GM13976 (cell line): ENCODE measurements around the gene CFAP100.

Experiments used
- DNase-seq: peaks from one replicate; pipeline ENCODE4 v3.0.0; 2012; ENCODE audit warnings: low spot score
- in situ Hi-C: fragments of 300-500 bp; cut with MboI; formaldehyde crosslinking; loops from one replicate; pipeline ENCODE4 v1.12.0; 2022; ENCODE audit warnings: low sequenced_read_pairs, mixed read lengths, inconsistent platforms; ENCODE audit not compliant: unreplicated experiment
- TF ChIP-seq, protein P1 (sequence below): IDR thresholded peaks from 2 replicates; pipeline ENCODE4 v1.5.1; 2012; ENCODE audit warnings: borderline replicate concordance, mild to moderate bottlenecking; ENCODE audit not compliant: insufficient read depth; ENCODE audit errors: extremely low read depth, missing control alignments, control extremely low read depth

CFAP100 gene

DNA sequence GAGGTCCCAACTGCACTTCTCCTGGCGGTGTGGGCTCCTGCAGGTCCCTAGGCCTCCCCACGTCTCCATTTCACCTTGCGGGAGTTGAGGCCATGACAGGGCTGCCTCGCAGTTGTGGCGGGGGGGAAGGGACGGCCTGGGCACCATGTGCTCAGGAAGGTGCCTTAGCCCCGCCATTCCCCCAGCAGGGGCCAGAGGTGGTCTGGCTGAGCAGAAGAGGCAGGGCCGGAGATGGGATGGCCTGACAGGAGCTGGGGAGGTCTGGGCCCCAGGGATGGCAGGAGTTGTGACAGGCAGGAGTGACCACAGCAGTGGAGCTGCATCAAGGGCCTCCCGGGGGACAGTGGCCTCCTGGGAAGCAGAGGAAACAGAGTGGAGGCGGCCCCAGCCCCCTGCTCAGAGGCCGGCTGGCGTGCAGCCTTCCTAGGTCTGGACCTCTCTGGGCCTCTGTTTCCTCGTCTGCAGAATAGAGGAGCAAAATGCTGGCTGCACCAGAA, 18.8 kb upstream of the CFAP100 start:
- in situ Hi-C loops, result no loop called here
- TF ChIP-seq, protein P1, sequence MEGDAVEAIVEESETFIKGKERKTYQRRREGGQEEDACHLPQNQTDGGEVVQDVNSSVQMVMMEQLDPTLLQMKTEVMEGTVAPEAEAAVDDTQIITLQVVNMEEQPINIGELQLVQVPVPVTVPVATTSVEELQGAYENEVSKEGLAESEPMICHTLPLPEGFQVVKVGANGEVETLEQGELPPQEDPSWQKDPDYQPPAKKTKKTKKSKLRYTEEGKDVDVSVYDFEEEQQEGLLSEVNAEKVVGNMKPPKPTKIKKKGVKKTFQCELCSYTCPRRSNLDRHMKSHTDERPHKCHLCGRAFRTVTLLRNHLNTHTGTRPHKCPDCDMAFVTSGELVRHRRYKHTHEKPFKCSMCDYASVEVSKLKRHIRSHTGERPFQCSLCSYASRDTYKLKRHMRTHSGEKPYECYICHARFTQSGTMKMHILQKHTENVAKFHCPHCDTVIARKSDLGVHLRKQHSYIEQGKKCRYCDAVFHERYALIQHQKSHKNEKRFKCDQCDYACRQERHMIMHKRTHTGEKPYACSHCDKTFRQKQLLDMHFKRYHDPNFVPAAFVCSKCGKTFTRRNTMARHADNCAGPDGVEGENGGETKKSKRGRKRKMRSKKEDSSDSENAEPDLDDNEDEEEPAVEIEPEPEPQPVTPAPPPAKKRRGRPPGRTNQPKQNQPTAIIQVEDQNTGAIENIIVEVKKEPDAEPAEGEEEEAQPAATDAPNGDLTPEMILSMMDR, result no peak
- DNase-seq, result no peak

DNA sequence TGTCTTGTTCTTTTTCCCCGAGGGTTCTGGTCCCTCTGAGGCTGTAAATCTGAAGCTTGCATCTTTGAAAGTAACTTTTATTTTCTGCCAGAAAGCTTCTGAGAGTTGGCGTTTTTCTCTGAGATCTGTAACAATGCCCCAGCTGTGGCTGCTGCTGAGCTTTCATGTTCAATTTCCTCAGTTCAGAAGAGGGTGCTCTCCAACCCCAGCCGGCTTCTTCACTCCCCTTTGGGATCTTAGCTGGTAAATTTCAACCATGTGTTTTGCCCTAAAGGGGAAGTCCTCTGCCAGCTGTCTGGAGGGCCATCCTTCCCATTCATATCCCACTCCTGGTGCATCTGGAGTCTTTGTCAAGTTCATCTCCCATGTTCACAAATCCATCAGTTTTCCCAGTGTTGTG, 18.3 kb upstream of the CFAP100 start:
- in situ Hi-C loops, result no loop called here
- TF ChIP-seq, protein P1, result no peak
- DNase-seq, result no peak

DNA sequence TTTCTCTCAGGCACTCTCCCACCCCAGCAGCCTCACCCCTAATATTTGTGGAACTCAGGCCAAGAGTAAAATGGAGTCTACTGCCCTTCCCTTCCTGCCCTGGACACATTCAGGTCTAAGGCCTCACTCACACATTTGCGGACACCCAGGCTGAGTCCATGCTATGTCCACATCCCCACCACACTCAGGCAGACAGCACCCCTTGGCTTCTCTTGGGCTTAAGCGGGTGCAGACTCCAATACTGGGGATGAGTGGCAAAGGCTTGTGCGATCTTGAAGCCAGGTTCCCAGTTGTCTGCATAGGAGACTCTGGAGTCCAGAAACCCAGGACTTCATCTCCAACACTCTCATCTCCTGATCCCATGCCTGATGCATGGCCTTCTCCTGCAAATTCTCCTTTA, 17.5 kb upstream of the CFAP100 start:
- in situ Hi-C loops, result no loop called here
- no peak for DNase-seq
- TF ChIP-seq, protein P1, result no peak

DNA sequence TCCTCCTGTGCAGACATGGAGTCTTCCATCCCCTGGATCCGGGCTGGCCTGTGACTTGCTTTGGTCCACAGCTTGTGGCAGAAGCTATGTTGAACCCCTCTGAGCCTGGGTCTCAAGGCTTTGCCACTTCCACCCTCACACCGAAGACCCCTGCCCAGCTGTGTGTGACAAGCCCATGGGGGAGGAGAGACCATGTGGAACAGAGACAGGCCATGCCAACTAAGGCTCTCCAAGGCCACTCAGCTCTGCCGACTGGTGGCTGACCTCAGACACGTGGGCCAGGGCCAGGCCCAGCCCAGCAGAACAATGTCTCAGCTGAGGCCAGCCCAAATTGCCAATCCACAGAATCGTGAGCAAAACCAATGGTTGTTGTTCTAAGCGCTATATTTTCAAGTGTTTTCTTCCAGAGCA, 16.4 kb upstream of the CFAP100 start:
- in situ Hi-C loops, result no loop called here
- TF ChIP-seq, protein P1, result no peak
- no peak for DNase-seq

DNA sequence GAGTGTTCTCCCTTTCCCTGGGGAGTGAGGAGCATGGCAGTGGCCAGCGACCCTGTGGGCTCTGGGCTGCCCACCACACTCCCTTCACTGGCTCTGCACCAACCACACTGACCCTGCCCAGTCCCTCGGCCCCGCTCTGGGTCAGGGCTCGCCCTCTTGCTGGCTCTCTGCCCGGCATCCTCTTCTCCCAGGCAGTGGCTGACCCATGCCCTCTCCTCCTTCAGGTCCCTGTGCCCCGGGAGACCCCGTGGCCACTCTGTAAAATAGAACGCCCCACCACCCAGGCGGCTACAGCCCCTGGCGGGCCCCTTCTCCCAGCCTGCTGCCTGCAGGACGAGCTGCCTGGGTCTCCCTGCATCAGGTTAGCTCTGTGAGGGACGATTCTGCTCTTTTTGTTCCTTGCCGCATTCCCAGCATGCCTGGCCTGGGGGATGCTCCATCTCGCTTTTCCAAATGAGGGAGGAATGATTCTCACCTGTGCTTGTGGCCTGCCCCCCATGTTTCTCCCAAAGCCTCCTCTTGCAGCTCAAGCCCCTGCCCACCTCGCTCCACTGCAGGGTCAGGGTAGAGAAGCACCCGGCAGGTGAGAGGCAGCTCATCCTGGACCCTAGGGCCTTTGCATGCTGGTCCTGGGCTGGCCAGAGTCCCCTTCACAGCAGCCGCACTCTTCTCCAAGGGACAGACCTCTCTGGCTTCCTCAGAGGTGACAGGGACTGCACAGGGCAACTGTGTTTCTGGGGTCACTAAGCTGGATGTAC, 14.5 kb upstream of the CFAP100 start:
- in situ Hi-C loops, result no loop called here

DNA sequence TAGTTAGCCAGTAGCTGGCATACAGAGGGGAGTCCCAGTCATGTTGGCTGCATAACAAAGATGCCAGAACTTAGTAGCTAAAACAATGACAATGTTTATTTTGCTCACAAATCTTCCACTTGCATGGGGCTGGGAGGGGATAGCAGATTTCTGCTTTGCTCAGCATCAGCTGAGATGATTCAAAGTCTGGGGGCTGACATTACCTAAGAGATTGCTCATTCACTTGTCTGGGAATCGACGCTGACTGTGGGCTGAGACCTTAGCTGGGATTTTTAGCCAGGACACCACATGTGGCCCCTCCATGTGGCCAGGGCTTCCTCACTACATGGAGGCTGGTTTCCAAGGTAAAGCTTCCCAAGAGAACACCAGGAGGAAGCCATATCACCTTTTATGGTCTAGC, 12.7 kb upstream of the CFAP100 start:
- in situ Hi-C loops, result no loop called here
- DNase-seq, result no peak
- TF ChIP-seq, protein P1, result no peak

More for the DNA sequence above, 14.5 kb upstream of the CFAP100 start:
- TF ChIP-seq, protein P1, result no peak
- DNase-seq, result no peak
